ENCODE data around the gene LRRC7.

DNA sequence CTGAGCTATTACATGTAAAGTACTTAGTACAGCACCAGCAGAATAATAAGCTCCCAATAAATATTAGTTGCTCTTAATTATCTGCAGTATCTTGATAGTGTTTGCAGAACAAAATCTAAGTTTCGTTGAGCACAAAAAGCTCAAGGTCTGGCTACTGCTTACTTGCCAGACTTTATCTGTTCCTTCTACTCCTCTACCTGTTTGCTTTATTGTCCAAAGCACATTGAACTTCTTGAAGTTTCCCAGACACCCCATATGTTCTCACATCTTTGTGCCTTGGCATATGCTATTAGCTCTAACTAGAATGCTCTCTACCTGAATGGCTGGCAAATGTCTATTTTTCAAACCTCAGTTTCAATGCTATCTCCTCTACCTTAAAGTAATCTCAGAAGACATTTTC lies 582.7 kb downstream of the LRRC7 start:
- TF ChIP-seq CTCF (IDR thresholded peaks at IDR 0.05) (no peak), EP300 (IDR thresholded peaks at IDR 0.05) (no peak), POLR2A (IDR thresholded peaks at IDR 0.05) (no peak), POLR2AphosphoS5 (IDR thresholded peaks at IDR 0.05) (no peak)

Data from gastroesophageal sphincter (tissue), 3 donors.